Mammary epithelial cell (primary cell): Measurements from ENCODE around the gene PTPRU.

Source experiments
- EZH2 ChIP-seq: IDR thresholded peaks from 2 replicates; pipeline ENCODE4 v1.6.1; 2012; ENCODE audit warnings: low read length, inconsistent platforms, borderline replicate concordance
- TF ChIP-seq, protein P1 (sequence below), 2 donors: IDR thresholded peaks in 1 of 2; conservative IDR thresholded peaks in 1 of 2; 2 replicates each; pipeline ENCODE4 v1.5.1; 2011 to 2012; ENCODE audit warnings: inconsistent platforms in 2 of 2, low read length in 2 of 2, mild to moderate bottlenecking in 2 of 2, control low read depth in 1 of 2, low read depth in 1 of 2; ENCODE audit not compliant: insufficient read depth in 1 of 2; ENCODE audit errors: extremely low read depth in 1 of 2

DNA sequence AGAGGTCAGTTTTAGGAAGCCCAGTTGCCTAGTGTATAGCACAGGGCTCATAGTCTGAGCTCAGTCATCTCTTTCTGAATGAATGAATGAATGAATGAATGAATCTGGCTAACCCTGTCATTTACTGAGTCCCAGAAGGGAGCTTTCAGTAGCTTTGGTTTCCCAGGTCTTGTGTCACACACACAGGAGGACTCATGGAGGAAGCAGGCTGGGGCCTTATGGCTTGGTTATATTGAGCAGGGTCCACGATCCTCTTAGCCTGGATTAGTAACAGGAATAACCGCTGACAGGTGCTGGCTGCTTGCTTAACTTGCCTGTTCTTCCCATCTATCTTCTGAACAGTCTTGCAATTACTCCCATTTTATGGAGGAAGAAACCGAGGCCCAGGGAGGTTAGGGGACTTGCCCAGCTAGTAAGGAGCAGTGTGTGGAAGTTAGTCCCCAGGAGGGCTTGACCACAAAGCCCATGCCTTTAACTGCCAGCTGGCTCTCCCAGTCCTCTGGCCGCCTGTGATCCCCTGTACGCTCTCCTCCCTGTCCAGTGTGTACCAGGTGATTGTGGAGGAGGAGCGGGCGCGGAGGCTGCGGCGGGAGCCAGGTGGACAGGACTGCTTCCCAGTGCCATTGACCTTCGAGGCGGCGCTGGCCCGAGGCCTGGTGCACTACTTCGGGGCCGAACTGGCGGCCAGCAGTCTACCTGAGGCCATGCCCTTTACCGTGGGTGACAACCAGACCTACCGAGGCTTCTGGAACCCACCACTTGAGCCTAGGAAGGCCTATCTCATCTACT lies 46.0 kb downstream of the PTPRU start:
- TF ChIP-seq EZH2: no peak
- TF ChIP-seq, protein P1, sequence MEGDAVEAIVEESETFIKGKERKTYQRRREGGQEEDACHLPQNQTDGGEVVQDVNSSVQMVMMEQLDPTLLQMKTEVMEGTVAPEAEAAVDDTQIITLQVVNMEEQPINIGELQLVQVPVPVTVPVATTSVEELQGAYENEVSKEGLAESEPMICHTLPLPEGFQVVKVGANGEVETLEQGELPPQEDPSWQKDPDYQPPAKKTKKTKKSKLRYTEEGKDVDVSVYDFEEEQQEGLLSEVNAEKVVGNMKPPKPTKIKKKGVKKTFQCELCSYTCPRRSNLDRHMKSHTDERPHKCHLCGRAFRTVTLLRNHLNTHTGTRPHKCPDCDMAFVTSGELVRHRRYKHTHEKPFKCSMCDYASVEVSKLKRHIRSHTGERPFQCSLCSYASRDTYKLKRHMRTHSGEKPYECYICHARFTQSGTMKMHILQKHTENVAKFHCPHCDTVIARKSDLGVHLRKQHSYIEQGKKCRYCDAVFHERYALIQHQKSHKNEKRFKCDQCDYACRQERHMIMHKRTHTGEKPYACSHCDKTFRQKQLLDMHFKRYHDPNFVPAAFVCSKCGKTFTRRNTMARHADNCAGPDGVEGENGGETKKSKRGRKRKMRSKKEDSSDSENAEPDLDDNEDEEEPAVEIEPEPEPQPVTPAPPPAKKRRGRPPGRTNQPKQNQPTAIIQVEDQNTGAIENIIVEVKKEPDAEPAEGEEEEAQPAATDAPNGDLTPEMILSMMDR (conservative IDR thresholded peaks at IDR 0.05 in 1 of 2, IDR thresholded peaks at IDR 0.05 in 1 of 2; ENCODE audit: extremely low read depth in 1 of 2, insufficient read depth in 1 of 2, low read depth in 1 of 2, low read length in 2 of 2): no peak
